H1 (cell line): ENCODE measurements around the gene REXO5.

Experiments
- ASH2L ChIP-seq: fragments of 200-600, 300-600 bp; sonication (generic); IDR thresholded peaks from one replicate; pipeline ENCODE4 v1.7.1; 2017; ENCODE audit warnings: low read length
- CBX8 ChIP-seq: fragments of 300-800, 300-1000 bp; sonication (generic); IDR thresholded peaks from 2 replicates; pipeline ENCODE4 v1.7.1; 2016; ENCODE audit warnings: low read depth, low read length, borderline replicate concordance
- EZH2 ChIP-seq: fragments of 200-600 bp; sonication (generic); IDR thresholded peaks from 2 replicates; pipeline ENCODE4 v1.7.1; 2012; ENCODE audit warnings: low read depth, mild to moderate bottlenecking, moderate library complexity, low read length, inconsistent platforms; ENCODE audit not compliant: severe bottlenecking
- GABPA ChIP-seq: IDR thresholded peaks from 2 replicates; pipeline ENCODE4 v1.6.1; 2011; ENCODE audit warnings: mild to moderate bottlenecking, low read length, moderate library complexity, borderline replicate concordance; ENCODE audit not compliant: insufficient read depth
- NRF1 ChIP-seq: IDR thresholded peaks from 2 replicates; pipeline ENCODE4 v1.6.1; 2011; ENCODE audit warnings: mild to moderate bottlenecking, low read depth, low read length, improper control_type of control experiment
- POLR2A ChIP-seq, 2 experiments: IDR thresholded peaks; 1 replicate in 1 of 2; 2 replicates in 1 of 2; pipeline ENCODE4 v1.6.1; 2011; ENCODE audit warnings: low read depth in 2 of 2, low read length in 2 of 2, mild to moderate bottlenecking in 2 of 2; ENCODE audit errors: control extremely low read depth in 1 of 2
- POLR2AphosphoS5 ChIP-seq: IDR thresholded peaks from 2 replicates; pipeline ENCODE4 v1.6.1; 2011; ENCODE audit warnings: low read depth, low read length
- RXRA ChIP-seq: IDR thresholded peaks from 2 replicates; pipeline ENCODE4 v1.6.1; 2011; ENCODE audit warnings: low read depth, mild to moderate bottlenecking, low read length, moderate library complexity; ENCODE audit not compliant: insufficient read depth
- TAF7 ChIP-seq: optimal IDR thresholded peaks from 2 replicates; pipeline ENCODE3; 2011; ENCODE audit warnings: low read depth, mild to moderate bottlenecking, inconsistent platforms, low read length, moderate library complexity, borderline replicate concordance
- TEAD4 ChIP-seq: IDR thresholded peaks from 2 replicates; pipeline ENCODE4 v1.6.1; 2012; ENCODE audit warnings: low read depth, low read length, inconsistent platforms, mixed read lengths
- YY1 ChIP-seq: IDR thresholded peaks from 2 replicates; pipeline ENCODE4 v1.6.1; 2011; ENCODE audit warnings: low read depth, mild to moderate bottlenecking, low read length
- ZNF274 ChIP-seq: IDR thresholded peaks from 2 replicates; pipeline ENCODE4 v1.7.0; 2012; ENCODE audit warnings: low read length, borderline replicate concordance; ENCODE audit errors: extremely low read depth
- TF ChIP-seq, protein P1 (sequence below), 3 experiments: IDR thresholded peaks; 1 replicate in 2 of 3; 2 replicates in 1 of 3; pipeline versions ENCODE4 v1.5.1 to v1.6.1; 2011; ENCODE audit warnings: low read length in 3 of 3, mild to moderate bottlenecking in 3 of 3, inconsistent platforms in 2 of 3, low read depth in 1 of 3, moderate library complexity in 1 of 3; ENCODE audit not compliant: insufficient read depth in 1 of 3; ENCODE audit errors: control extremely low read depth in 1 of 3
- TF ChIP-seq, protein P2 (sequence below): IDR thresholded peaks from 2 replicates; pipeline ENCODE4 v1.6.1; 2012; ENCODE audit warnings: inconsistent platforms

DNA sequence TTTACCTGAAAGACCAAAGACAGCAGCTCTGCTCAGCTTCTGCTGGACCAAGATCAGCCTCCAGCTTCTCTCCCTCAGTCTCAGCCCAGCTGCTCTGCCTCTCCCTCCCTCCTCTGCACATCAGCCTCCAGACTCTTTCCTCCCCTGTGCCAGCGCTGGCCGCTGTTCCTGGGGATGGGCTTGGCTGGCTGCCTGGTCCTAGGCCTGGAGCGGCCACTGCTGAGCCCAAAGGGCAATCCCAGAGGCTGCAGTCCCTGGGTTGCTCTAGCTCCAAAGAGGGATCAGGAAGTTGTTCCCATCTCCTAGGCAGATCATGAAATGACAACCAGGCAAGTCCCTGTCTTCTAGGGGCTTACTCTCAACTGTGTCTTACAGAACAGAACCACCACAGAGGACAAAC is 62.6 kb downstream of the REXO5 start:
- no peak for TF ChIP-seq RXRA
- TF ChIP-seq, protein P1, sequence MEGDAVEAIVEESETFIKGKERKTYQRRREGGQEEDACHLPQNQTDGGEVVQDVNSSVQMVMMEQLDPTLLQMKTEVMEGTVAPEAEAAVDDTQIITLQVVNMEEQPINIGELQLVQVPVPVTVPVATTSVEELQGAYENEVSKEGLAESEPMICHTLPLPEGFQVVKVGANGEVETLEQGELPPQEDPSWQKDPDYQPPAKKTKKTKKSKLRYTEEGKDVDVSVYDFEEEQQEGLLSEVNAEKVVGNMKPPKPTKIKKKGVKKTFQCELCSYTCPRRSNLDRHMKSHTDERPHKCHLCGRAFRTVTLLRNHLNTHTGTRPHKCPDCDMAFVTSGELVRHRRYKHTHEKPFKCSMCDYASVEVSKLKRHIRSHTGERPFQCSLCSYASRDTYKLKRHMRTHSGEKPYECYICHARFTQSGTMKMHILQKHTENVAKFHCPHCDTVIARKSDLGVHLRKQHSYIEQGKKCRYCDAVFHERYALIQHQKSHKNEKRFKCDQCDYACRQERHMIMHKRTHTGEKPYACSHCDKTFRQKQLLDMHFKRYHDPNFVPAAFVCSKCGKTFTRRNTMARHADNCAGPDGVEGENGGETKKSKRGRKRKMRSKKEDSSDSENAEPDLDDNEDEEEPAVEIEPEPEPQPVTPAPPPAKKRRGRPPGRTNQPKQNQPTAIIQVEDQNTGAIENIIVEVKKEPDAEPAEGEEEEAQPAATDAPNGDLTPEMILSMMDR (IDR thresholded peaks at IDR 0.05; ENCODE audit: control extremely low read depth in 1 of 3, insufficient read depth in 1 of 3, low read depth in 1 of 3, low read length in 3 of 3): no peak
- TF ChIP-seq ZNF274: no peak
- no peak for TF ChIP-seq EZH2
- no peak for TF ChIP-seq NRF1
- no peak for TF ChIP-seq GABPA
- TF ChIP-seq, protein P2, sequence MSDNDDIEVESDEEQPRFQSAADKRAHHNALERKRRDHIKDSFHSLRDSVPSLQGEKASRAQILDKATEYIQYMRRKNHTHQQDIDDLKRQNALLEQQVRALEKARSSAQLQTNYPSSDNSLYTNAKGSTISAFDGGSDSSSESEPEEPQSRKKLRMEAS: no peak
- no peak for TF ChIP-seq TAF7
- TF ChIP-seq POLR2A (IDR thresholded peaks at IDR 0.05; ENCODE audit: control extremely low read depth in 1 of 2, low read depth in 2 of 2, low read length in 2 of 2): no peak
- TF ChIP-seq TEAD4: no peak
- TF ChIP-seq POLR2AphosphoS5: no peak
- no peak for TF ChIP-seq ASH2L
- TF ChIP-seq YY1: no peak
- no peak for TF ChIP-seq CBX8
